K562 (cell line): ENCODE results near the gene PLAAT4. TPM values are rescaled to one million over a fixed set of nuclear protein-coding genes. Genes with fewer than 3 reads are reported as not detected.

ENCODE experiments used
- HNRNPL ChIP-seq: fragments of 200-400 bp; formaldehyde crosslinking; IDR thresholded peaks from 2 replicates; pipeline ENCODE4 v1.6.1; 2017; ENCODE audit warnings: low read depth, mild to moderate bottlenecking, low read length
- HSF4 ChIP-seq: fragments of 250-450 bp; sonication (Bioruptor Pico); IDR thresholded peaks from 2 replicates; pipeline ENCODE4 v2.1.2; 2022; ENCODE audit warnings: mild to moderate bottlenecking, moderate library complexity, borderline replicate concordance
- KLF1 ChIP-seq: fragments of 450-650 bp; IDR thresholded peaks from 2 replicates; pipeline ENCODE4 v1.6.1; 2016; ENCODE audit warnings: missing genetic modification characterization, missing compliant biosample characterization
- L3MBTL2 ChIP-seq: fragments of 450-650 bp; IDR thresholded peaks from 2 replicates; pipeline ENCODE4 v1.6.1; 2016; ENCODE audit warnings: mild to moderate bottlenecking, moderate library complexity
- MCM7 ChIP-seq, 2 experiments: fragments of 450-650 bp; IDR thresholded peaks; 2 replicates each; pipeline ENCODE4 v1.6.1; 2016 to 2018
- NR2C2 ChIP-seq, 2 experiments: fragments of 200-800 bp in 1 of 2; sonication (Bioruptor generic) in 1 of 2; sonication (generic) in 1 of 2; formaldehyde crosslinking in 1 of 2; IDR thresholded peaks; 2 replicates each; pipeline versions ENCODE4 v1.6.1 to v1.8.0; 2016 to 2022; ENCODE audit warnings: mild to moderate bottlenecking in 1 of 2, missing compliant biosample characterization in 1 of 2, missing genetic modification characterization in 1 of 2, missing genetic modification reagents in 1 of 2
- PCBP2 ChIP-seq: fragments of 200-400 bp; formaldehyde crosslinking; IDR thresholded peaks from 2 replicates; pipeline ENCODE4 v1.6.1; 2018; ENCODE audit warnings: low read length, low read depth, mild to moderate bottlenecking, moderate library complexity; ENCODE audit not compliant: poor library complexity, severe bottlenecking
- PRPF4 ChIP-seq: fragments of 200-400 bp; formaldehyde crosslinking; IDR thresholded peaks from one replicate; pipeline ENCODE4 v1.6.1; 2017; ENCODE audit warnings: low read length, low read depth, mild to moderate bottlenecking; ENCODE audit not compliant: insufficient read depth, poor library complexity, severe bottlenecking
- RAD51 ChIP-seq: fragments of 450-650 bp; IDR thresholded peaks from 2 replicates; pipeline ENCODE4 v1.7.1; 2016; ENCODE audit warnings: low read depth, mild to moderate bottlenecking, borderline replicate concordance
- TAF9B ChIP-seq: fragments of 450-650 bp; IDR thresholded peaks from 2 replicates; pipeline ENCODE4 v1.6.1; 2018; ENCODE audit warnings: mild to moderate bottlenecking; ENCODE audit not compliant: partially characterized antibody
- YY1 ChIP-seq, 3 experiments: IDR thresholded peaks; 2 replicates each; pipeline ENCODE4 v1.6.1; 2011; ENCODE audit warnings: low read length in 2 of 3, mild to moderate bottlenecking in 2 of 3, moderate library complexity in 2 of 3, borderline replicate concordance in 1 of 3, control low read depth in 1 of 3, low read depth in 1 of 3; ENCODE audit not compliant: insufficient read depth in 3 of 3, insufficient replicate concordance in 2 of 3, control insufficient read depth in 1 of 3, insufficient read length in 1 of 3; ENCODE audit errors: extremely low read depth in 1 of 3
- ZNF239 ChIP-seq: fragments of 250-450 bp; sonication (Bioruptor Pico); IDR thresholded peaks from 2 replicates; pipeline ENCODE4 v1.4.0; 2020; ENCODE audit warnings: mild to moderate bottlenecking
- ZNF324 ChIP-seq: fragments of 250-450 bp; sonication (Bioruptor Pico); IDR thresholded peaks from 2 replicates; pipeline ENCODE4 v1.4.0; 2020; ENCODE audit warnings: mild to moderate bottlenecking
- ZNF584 ChIP-seq: fragments of 200-800 bp; sonication (Bioruptor generic); IDR thresholded peaks from 2 replicates; pipeline ENCODE4 v1.6.1; 2016; ENCODE audit warnings: low read depth, mild to moderate bottlenecking, missing genetic modification characterization, missing compliant biosample characterization
- ZNF644 ChIP-seq: fragments of 200-800 bp; sonication (Bioruptor generic); IDR thresholded peaks from 2 replicates; pipeline ENCODE4 v1.6.1; 2016; ENCODE audit warnings: low read depth, missing genetic modification characterization, missing compliant biosample characterization
- ZNF707 ChIP-seq: fragments of 250-450 bp; sonication (Bioruptor Pico); conservative IDR thresholded peaks from 2 replicates; pipeline ENCODE4 v1.8.0; 2022; ENCODE audit warnings: inconsistent platforms, mild to moderate bottlenecking, moderate library complexity
- polyA plus RNA-seq, 8 experiments: library from polyadenylated mRNA; depleted of rRNA in 4 of 8; stranded (reverse) in 5 of 8; unstranded in 3 of 8; fragments of >200 nt; fragmentation: Nextera tagmentation in 2 of 8; fragmentation: Illumina TruSeq in 1 of 8; extraction: Ambion mirVana in 2 of 8; extraction: Trizol in 1 of 8; gene quantifications; 2 replicates each; pipeline versions ENCODE4 v1.2.1 to v1.2.3, GENCODE V29; 2011 to 2014; ENCODE audit warnings: inconsistent platforms in 1 of 8, missing spikeins in 1 of 8
- total RNA-seq, 7 experiments: library from RNA; depleted of rRNA in 6 of 7; stranded (reverse); fragments of >200 nt in 6 of 7; fragmentation: Illumina TruSeq in 2 of 7; extraction: Trizol in 2 of 7; gene quantifications; 2 replicates each; pipeline versions ENCODE4 v1.2.1 to v1.2.3, GENCODE V29; 2011 to 2021; ENCODE audit warnings: low replicate concordance in 1 of 7
- TF ChIP-seq, protein P1 (sequence below): fragments of 250-450 bp; sonication (Bioruptor Pico); IDR thresholded peaks from 2 replicates; pipeline ENCODE4 v1.5.0; 2021; ENCODE audit warnings: mild to moderate bottlenecking, moderate library complexity
- TF ChIP-seq, protein P2 (sequence below): sonication (generic); formaldehyde crosslinking; IDR thresholded peaks from 2 replicates; pipeline ENCODE4 v1.4.0; 2020; ENCODE audit warnings: mild to moderate bottlenecking, missing genetic modification reagents

PLAAT4 gene
- total and polyA plus RNA-seq, 9 of the 15 experiments (the other 6 are each of a cell fraction or from before 2014, with no cell fraction given) = 0.54 to 3.0 (median 1.3) TPM; not detected in 1

DNA sequence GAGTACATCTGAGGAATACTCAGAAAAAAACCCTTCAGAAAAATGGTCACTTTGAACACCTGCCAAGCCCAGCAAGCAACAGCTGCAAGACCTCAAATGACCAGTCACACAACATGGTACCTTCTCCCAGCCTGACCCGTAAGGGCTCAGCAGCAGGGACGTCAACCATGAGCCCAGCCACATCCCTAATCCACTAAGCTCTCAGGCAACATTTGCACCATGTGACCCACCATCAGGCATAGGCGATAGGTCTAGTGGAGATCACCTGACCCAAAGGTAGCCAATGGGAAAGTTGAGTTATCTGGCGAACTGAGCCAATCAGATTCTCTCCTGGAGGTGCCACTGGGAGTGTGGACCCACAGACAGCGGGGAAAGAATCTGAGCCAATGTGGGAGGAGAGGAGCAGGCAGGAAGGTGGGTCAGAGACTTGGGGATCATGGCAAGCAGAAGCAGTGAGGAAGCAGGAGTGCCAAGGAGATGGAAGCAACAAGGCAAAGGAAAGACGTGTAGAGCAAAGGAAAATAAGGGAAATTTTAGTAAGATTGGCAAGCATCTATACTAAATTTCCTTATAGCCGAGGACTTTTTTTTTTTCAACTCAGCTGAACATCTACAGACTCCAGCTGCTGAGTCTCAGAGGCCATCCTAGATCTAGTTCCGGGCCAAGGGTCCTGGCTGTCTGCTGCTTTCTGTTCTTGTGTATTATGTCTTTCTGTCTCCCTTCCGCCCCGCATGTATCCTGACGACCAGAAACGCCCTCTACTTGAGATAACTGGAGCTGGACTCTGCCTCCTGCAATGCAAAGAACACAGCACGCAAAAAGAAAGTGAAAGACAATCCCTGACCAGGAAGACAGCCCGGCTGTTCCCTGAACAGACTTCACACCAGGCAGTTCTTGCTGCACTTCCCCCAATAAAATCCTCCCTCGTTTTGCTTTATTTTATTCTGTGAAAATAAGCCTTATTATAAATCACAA is 37.6 kb downstream of the PLAAT4 start (continued):
- TF ChIP-seq HSF4 (CRISPR knock-in tag) = no peak
- peak; percentile 79 for TF ChIP-seq TAF9B
- no peak for TF ChIP-seq ZNF324 (CRISPR knock-in tag)
- TF ChIP-seq ZNF584 (CRISPR knock-in tag) = peak; percentile 71; the same call in 1 of the 2 replicates
- TF ChIP-seq ZNF707 (CRISPR knock-in tag) = no peak
- TF ChIP-seq PCBP2 = no peak
- no peak for TF ChIP-seq HNRNPL
- no peak for TF ChIP-seq KLF1 (tag)
- no peak for TF ChIP-seq ZNF239
- no peak for TF ChIP-seq MCM7 (IDR thresholded peaks at IDR 0.05)
- TF ChIP-seq, protein P1, sequence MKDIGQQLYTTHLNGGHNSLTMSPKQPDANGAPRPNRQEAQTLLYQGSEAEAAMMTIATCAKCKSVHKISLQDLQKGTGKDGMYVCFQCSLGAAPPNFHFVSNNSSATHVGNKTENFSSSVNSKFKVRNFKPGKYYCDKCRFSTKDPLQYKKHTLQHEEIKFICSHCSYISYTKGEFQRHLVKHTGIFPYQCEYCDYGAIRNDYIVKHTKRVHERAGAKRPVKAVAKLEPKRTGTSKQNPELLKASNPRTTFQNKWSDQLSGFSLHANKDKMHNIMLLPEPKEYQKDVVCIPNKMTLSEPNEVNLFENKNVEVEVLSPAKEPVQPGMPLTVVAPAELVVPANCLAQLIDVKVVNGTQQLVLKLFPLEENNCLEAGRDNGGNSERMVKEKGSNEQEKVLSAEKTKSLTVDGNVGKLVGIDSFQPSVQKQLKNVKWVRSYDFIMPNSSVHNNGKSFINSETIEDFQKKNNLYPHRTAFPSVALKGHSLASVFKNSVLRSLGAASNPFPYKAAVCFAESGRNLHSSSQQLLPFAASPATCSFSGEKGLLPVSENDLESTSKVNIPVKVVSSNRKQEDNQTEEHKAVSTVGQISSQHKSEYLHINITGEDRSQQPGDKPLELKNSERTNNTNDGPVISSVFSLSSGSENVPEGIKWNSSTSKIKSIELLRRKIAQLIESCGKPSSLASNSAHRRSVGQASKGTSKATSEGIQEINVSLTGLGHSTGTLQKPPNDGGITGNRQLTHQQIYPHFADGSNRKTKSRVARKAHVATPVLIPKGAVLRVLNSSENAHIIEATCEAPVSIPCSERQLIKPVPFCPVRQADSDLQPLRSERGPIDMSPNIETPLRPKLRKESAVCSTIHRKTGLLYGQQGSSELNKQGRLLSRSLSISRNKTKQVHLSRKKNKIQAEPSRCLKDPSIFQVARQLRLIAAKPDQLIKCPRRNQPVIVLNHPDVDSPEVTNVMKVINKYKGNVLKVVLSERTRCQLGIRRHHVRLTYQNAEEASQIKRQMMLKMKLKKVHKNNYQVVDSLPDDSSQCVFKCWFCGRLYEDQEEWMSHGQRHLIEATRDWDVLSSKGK = no peak
- TF ChIP-seq, protein P2, sequence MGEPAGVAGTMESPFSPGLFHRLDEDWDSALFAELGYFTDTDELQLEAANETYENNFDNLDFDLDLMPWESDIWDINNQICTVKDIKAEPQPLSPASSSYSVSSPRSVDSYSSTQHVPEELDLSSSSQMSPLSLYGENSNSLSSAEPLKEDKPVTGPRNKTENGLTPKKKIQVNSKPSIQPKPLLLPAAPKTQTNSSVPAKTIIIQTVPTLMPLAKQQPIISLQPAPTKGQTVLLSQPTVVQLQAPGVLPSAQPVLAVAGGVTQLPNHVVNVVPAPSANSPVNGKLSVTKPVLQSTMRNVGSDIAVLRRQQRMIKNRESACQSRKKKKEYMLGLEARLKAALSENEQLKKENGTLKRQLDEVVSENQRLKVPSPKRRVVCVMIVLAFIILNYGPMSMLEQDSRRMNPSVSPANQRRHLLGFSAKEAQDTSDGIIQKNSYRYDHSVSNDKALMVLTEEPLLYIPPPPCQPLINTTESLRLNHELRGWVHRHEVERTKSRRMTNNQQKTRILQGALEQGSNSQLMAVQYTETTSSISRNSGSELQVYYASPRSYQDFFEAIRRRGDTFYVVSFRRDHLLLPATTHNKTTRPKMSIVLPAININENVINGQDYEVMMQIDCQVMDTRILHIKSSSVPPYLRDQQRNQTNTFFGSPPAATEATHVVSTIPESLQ (CRISPR knock-in tag) = no peak
- peak; percentile 37; the same call in 1 of the 2 replicates for TF ChIP-seq ZNF644 (tag)
- TF ChIP-seq PRPF4 = no peak
- TF ChIP-seq RAD51 = peak; percentile 90
- peak; percentile 60 for TF ChIP-seq L3MBTL2
- peak; percentile 93 for TF ChIP-seq NR2C2 (CRISPR knock-in tag; IDR thresholded peaks at IDR 0.05)
- peak; percentile 99 for TF ChIP-seq NR2C2 (tag; IDR thresholded peaks at IDR 0.05)
- no peak for TF ChIP-seq YY1 (IDR thresholded peaks at IDR 0.05; ENCODE audit: borderline replicate concordance in 1 of 3, control insufficient read depth in 1 of 3, extremely low read depth in 1 of 3, insufficient read depth in 3 of 3, insufficient read length in 1 of 3, insufficient replicate concordance in 2 of 3, low read depth in 1 of 3, low read length in 2 of 3)
